ENCODE results near the gene CLSTN2.

CLSTN2 gene

DNA sequence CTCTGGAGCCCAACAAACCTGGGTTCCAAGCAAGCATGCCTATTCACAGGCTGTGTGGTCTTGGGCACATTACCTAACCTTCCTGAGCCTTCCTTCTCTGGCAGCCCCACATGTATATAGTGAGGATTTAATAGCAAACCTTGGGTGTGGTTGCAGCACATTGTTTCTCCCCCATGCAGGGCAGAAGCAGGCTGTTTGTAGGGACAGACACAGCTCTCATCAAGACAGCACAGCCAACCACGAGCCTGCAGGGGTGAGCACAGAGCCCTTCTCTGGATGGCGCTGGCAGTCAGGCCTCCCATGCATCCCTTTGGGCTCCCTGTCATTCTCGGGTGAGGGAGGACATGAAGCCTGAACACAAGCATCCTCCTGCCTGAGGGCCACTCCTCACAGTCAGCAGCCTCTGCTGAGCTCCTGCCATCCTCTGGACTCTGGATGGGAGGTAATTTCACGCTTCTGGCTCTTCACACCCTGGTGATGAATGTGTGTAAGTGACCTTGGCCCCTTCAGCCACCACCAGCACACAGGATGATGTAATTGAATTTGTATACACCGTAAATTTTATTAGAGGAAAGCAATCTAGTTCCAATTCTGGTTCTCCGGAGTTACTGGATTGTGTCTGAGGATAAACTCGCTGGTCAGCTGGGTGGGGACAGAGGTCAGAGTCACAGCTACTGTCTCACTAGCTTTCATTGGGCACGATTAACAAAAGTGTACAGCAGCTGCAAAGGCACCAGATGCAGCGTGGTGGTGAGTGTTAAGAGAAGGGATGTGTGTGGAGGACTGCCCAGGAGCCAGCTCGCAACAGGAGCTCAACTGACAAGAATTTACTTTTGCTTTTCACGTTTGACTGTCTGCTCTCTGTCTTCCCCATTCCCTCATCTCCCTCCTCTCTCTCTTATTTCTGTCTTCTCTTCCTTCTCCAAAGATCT lies 118.1 kb downstream of the CLSTN2 start:
- no peak for DNase-seq (ENCODE audit: low read depth in 2 of 2)

DNA sequence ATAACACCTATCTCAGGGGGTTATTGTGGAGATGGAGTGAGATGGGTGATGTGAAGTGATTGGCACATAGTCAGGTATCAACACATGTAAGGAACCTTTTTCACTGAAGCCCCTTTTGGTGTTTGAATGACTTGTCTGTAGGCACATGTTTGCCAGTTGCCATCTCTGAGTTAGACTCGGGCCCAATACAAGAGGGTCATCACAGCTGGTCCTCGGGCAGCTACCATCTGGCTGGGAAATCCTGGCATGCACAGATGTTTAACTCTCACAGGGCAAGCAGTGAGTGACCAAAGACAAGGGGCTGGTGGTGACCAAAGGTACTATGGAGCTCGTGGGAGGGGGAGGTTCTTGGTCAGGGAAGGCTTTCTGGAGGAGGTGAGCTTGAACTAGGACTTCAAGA lies 118.8 kb downstream of the CLSTN2 start:
- DNase-seq (ENCODE audit: low read depth in 2 of 2) = no peak

DNA sequence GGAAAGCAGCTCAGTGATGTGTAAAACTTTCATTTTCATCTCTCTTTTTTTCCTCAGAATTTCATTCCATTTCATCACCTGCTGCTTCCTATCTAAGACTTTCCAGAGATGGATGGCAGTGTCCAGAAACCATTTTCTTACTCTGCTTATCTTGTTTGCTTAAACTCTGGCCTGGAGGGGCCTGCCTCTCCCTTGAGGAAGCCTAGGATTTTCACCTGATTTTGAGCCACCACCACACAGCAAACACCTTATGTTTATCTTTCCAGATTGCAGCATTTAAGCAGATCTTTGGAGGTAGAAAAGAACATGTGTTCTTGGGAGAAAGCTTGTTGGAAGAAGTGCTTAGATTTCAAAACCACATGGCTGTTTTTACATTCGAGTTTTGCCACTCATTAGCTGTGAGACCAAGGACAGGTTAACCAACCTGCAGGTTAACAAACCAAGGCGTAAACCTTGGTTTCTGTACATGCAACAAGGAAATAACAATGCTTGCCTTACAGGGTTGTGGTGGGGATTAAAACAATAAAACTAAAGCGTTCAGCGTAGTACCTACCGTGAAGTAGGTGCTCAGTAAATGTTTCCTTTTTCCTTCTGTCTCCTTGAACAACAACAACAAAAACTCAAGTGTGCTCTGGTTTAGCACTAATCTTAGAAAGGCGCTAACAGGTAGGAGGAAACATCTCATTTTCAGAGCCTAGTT lies 120.3 kb downstream of the CLSTN2 start:
- no peak for DNase-seq (ENCODE audit: low read depth in 2 of 2)

DNA sequence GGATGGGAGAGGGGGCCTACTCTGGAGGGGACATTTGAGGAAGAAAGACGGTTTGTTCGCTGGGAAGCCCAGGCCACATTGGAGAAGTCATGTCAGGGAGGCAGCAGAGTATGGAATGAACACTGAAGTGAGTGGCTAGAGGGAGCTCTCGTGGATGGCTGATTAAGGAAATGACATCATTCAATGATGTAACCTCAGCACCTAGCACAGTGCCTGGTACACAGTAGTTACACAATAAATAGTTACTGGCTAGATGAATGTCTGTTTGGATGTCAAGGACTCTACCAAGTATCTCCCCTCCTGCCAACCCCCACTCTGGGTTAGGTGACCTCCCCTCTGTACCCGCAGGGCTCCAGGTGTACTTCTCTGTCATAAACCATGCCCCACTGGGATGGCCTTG lies 121.1 kb downstream of the CLSTN2 start:
- no peak for DNase-seq (ENCODE audit: low read depth in 2 of 2)

DNA sequence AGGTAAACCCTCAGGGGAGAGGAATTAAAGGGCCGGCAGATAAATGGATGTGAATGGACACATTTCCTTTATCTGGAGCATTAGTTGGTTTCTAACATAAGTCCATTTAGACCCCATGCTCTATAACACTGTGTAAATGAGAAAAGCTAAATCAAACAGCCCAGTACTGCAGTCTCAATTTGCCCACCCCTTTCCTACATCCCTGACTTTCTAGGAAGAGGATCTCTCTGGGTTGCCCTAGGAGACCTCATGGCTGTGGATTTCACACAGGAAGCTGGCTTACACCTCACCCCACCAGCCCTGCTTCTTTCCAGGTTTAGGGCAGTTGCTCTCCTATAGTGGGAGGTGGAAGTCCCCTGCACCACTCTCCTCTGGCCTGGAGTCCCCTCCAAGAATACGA lies 126.2 kb downstream of the CLSTN2 start:
- DNase-seq (ENCODE audit: low read depth in 2 of 2) = no peak

DNA sequence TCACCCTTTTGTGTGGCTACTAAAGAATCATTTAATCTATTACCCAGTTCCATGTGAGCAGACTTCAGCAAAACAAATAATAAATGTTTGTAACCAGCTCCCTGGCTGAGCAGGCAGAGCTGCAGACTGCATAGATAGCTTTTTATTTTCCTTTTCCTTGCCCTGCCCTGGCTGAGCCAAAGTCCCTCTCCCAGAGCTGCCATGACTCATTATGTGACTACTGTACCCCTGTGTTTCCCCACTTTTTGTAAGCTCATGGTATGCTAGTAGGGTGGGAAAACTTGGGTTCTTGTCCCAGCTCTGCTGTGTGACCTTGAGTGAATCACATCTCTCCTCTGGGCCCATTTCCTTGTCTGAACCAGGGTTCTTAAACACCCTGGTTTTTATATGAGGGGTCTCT lies 127.5 kb downstream of the CLSTN2 start:
- DNase-seq (ENCODE audit: low read depth in 2 of 2) = no peak

DNA sequence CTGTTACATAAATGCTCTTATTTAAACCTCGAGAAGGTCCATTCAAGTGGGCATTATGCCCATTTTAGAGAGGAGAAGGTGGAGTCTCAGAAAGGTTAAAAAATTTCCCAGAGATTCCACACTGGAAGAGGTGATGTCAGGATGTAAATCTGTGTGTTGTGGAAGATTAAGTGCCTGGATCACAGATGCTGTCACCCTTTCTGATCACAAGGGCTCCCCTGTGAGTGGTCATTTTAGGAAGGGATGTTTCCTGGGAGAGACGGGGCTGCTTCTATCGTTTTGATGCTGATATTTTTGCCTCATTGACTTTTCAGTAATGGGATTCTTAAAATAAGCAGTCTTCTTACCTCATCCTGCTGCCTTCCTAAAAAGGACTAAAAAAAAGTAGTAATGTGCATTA lies 132.5 kb downstream of the CLSTN2 start:
- DNase-seq (ENCODE audit: low read depth in 2 of 2) = no peak

DNA sequence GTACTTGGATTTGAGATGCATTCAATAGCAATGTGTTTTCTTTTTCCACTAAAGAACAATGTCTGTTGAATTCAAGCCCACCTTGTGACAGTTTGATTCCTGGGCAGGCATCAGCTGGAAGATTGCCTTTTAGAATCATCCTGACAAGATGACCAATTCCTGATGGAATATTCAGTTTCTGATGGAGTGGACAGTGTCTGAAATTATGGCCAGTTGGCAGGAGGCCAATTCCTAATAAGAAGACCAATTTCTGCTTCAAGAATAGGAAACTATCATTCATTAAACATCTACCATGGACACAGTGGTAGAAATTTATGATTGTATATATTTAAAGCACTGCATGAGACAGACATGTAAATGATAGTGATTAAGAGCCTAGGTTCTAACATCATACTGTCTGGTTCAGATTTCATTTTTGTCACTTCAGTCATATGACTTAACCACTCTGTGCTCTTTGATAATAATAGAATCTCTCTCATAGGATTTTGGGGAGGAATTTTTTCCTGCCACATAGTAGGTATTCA lies 133.6 kb downstream of the CLSTN2 start:
- no peak for DNase-seq (ENCODE audit: low read depth in 2 of 2)

DNA sequence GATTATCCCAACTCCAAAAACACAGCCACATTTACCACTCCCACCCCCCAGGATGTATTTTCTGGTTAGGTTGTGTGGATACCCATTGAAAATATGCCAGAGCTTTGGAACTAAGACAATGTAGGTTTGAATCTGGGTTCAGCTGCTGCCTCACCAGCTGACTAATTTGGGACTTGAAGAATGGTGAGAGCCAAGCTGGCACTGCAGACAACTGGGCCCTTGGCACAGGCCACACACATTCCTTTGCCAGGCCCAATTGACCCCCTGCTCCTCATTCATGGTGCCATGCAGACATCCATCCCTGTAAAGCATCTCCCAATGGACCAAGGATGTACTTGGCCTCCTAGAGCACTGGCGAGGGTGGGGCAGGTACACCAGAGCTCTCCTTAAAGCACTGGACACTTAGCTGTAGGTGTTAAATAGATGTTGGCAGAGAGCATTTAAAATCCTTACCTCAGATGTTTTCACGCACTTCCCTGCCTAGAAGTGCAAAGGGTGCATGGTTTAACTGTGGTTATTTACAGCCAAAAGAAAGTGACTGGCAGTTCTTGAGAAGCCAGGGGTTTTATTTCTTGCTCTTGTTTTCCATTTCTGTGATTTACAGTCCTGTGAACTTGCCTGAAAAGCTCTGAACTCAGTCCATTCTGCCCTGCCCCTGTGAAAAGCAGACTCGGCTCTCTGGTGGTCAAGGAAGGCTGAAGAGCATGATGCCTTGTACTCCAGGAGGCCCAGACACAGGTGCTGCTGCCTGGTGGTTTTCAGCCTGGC lies 138.5 kb downstream of the CLSTN2 start:
- no peak for DNase-seq (ENCODE audit: low read depth in 2 of 2)

DNA sequence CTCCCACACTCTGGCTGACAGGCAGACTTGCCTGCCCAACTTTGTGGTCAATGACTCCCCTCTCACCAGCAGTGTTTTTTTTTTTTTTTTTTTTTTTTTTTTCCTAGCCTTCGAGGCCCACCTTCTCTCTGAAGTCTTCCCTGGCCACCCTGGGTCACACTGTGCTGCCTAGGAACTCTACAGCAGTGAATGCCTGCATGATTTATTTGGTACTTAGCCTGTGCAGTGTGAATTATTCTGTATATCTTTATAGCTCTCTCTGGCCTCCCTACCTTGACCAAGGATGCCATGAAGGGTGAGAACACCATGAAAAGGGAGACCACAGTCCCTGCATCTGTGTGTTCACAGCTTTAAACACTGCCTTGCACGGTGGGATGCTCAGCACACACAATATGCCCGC lies 141.6 kb downstream of the CLSTN2 start:
- DNase-seq (ENCODE audit: low read depth in 2 of 2) = no peak

DNA sequence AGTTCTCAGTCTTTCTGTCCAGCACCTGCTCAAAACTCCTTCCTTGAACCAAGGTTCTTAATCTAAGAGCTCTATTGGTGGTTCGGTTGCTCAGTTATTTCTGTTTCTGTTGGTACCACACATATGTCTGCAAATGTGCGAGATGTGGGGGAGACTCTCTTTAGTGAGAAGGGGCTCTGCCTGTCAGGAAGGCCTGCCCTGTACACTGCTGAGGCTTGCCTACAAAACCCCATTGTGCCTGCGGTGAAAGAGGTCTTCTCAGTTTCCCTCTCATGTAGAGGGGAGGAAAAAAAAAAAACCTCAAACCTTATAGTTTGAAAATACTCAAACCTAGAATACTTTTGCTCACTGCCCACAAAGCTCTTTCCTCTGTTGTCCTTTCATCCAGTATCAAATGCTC lies 142.4 kb downstream of the CLSTN2 start:
- no peak for DNase-seq (ENCODE audit: low read depth in 2 of 2)

DNA sequence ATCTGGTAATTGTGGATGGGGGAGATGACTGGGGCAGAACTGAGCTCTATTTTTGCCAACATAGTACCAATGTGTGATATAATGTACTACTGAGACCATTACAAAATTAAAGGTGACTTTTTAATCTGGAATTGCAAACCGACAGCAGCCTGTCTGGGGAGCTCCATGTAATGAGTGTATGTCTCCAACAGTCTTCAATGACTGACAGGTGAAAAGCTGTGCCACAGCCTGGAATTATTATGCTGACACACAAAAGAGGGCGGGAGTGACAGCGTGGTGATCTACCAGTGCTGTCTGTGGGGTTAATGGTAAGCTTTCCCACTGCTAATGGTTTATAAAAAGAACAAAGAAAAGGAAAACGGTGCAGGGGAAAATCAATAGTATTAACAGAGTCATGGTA lies 143.4 kb downstream of the CLSTN2 start:
- no peak for DNase-seq (ENCODE audit: low read depth in 2 of 2)

DNA sequence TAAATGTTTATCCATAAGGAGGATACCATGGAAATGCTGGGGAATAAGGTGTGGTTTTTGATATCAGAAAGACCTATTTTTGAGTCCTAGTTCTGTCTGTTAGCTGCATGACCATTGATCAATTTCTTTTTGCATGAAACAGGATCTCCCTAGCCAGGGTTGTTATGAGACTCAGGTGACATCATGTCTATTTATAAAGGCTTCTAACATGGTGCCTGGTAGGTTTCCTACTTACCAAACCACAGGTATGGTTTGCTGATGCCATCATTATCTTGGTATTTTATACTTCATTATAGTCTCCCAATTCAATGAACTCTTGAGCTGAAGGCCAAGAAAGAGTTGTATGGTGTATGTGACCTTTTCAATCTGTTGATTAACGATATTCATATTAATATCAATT lies 144.0 kb downstream of the CLSTN2 start:
- no peak for DNase-seq (ENCODE audit: low read depth in 2 of 2)

DNA sequence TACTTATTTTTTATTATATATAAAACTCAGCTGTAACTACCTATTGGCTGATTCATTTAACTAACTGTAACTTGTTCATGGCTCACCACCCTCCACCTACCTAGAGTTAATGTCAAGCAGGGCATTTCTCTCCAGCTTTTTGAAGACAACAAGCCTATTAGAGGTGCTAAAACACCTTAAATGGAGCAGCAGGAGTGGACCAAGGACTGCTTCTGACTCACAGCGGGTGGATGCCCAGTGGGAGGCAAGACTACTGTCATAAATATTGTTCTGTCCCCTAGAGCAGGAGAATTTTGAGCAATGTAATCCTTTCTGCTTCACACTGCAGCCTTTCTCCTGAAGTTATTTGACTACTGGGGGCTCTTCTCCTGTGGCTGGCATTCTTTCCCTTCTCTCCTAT lies 146.9 kb downstream of the CLSTN2 start:
- DNase-seq (ENCODE audit: low read depth in 2 of 2) = no peak

DNA sequence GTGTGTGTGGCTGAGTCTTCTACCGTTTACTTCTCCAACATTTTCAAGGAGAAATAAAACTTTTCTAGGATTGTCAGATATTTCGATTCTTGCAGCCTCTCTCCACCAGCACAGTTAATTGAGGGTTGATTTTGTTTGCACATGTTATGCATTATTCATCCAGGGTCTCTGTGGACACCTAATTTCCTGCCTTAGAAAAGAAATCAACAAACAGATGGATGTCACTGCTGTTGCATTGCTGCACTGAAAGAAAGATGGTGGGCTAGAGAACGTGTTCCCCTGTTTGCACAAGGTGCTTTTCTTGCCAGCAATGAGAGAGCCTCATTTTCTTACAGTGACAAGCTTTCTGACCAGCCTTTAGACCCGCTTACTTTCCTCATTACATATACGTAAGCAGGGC lies 150.0 kb downstream of the CLSTN2 start:
- DNase-seq (ENCODE audit: low read depth in 2 of 2) = no peak

DNA sequence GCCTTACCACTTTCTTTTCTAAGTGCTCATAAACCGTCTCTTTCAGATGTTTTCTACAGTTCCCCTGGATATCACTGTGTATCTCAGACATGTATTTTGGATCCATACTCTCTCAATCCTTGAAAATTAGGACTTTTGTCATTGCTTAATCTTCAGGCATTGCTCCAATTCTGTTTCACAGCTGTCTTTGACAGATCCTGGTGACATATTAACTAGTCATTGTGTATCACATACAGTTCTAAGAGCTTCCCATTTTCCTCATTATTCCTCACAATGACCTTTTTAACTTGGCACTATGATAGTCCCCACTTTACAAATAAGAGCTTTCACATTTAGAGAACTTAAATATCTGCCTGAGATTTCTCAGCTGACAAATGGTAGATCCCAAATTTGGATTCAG lies 151.7 kb downstream of the CLSTN2 start:
- no peak for DNase-seq (ENCODE audit: low read depth in 2 of 2)

DNA sequence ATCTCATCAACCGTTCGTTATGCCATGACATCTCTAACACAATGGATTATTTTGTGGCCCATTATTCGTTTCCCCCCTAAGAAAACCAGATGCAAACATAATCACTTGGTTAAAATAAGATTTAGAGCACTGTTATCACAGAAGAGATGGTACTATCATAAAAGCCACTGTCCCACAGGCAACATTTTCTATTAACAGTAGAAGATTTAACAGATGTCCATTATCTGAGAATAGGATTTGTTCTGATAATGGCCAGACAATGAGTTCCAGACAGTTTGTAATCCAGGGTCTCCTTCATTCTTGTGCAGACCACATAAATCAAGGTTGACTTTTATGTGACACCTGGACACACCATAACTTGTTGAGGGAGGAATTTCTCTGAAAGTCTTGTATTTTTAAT lies 153.1 kb downstream of the CLSTN2 start:
- DNase-seq (ENCODE audit: low read depth in 2 of 2) = no peak

DNA sequence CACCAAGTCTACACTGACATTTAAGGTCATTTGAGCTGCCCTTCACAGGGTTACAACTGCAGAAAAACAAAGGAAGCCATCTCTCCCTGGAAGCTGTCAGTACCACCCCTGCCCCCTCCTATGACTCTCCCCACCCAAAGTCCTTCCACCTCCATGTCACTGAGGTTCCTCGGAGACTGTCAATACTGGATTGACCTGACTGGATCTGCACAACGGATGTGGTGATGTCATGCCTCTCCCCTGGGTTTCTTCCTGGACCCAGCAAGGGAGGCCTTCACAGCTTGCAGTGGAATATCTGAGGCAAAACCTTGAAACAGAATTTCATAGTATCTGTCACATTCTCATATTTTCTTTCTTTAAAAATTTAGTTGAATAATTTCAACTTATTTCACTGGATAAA lies 153.5 kb downstream of the CLSTN2 start:
- DNase-seq (ENCODE audit: low read depth in 2 of 2) = no peak

DNA sequence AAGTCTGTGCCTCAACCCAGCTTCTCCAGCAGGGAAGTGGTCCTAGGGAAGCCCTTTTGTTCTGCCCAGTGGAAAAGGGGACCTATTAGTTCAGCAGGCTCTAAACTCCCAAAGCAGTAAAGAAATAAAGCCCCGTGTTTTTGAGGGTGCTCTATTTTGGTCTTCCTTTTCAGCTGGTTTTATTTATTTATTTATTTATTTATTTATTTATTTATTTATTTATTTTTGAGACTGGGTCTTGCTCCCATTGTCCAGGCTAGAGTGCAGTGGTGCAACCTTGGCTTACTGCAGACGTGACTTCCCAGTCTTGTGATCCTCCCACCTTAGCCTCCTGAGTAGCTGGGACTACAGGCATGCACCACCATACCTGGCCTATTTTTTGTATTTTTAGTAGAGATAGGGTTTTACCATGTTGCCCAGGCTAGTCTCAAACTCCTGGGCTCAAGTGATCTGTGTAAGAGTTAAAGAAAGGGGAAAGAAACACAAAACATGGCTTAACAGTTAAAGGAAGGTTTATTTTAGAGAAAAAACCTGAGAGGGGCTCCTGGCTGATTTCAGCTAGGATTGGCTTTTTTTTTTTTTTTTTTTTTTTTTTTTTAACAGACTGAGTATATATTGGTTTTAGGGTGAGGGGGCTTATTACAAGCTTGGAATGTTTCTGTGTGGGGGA lies 154.6 kb downstream of the CLSTN2 start:
- no peak for DNase-seq (ENCODE audit: low read depth in 2 of 2)

DNA sequence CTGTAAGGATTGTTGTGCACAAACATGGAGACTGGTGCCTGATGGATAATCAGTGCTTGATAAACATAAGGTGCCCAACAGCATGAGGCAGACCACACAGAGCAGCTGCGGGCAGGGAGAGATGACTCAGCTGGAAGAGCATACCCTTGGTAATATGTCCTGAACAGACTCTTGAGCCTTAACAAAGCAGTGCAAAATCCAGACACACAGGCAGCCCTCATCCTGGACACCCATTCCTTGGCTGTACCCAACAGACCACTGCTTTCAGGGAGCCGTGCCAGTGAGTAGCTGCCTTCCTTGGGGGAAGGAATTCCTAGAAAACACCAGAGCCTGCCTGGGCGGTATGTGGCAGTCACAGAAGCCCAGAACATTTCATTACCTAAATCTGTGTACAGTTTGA lies 156.2 kb downstream of the CLSTN2 start:
- DNase-seq (ENCODE audit: low read depth in 2 of 2) = no peak

DNA sequence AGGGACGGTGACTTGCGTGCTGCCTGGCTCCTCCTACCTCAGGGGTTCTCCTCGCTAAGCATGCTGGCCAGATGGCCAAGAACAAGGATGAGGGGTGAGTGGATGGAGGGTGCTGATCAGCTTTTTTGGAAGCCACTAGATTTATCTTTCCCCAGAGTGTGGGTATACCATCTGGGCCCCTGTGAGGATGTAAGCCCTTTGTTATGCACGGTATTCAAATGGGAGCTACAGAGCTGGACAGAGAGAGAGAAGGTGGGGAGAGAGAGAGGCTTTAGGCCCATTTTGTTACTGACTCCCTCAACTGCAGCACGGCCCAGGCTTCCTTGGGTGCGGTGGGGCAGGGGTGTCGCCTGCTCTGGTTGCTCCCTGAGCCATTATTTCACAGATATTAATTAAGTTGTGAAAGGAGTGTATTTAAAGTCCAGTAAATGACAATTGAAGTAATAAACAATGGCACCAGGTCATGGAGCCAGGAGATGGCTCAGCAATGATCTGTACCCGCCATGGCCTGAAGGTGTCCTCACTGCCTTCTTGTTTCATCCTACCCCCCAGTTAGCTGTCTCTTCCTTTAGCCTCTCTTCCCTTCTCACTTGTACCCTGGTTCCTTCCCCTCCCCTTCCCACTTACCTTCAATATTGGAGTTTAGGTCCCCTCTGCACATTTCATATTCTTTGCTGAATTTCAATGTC lies 158.0 kb downstream of the CLSTN2 start:
- no peak for DNase-seq (ENCODE audit: low read depth in 2 of 2)

Measured in stimulated activated CD8-positive, alpha-beta memory T cell treated with anti-CD3 and anti-CD28 coated beads, Interleukin-7, amount 100 ng/mL, for 4 hours (primary cell).